Right lobe of liver (tissue), 4 donors: ENCODE results near the gene VPS26A.

Experiments
- CTCF ChIP-seq, 4 donors: fragments of 200-600 bp in 3 of 4; fragments of 450-650 bp in 1 of 4; IDR thresholded peaks; one replicate each; pipeline versions ENCODE4 v1.5.1 to v1.8.0; 2016 to 2022; ENCODE audit warnings: antibody characterized with exemption in 4 of 4, mild to moderate bottlenecking in 2 of 4
- POLR2A ChIP-seq: fragments of 450-650 bp; IDR thresholded peaks from one replicate; pipeline ENCODE4 v1.6.1; 2017; ENCODE audit warnings: antibody characterized with exemption, mild to moderate bottlenecking
- donor health status: DM: no; HTN: no; CAD: no.
- donor health status: DM: no; HTN: no; CAD: no.
- donor health status: DM: no; HTN: yes; CAD: no.

- TF ChIP-seq CTCF (IDR thresholded peaks at IDR 0.05): no peak
- no peak for TF ChIP-seq POLR2A
These were observed 23.7 kb upstream of the VPS26A start for GRCh38 chr10:69100136-69100872.
